Gastrocnemius medialis (tissue), 4 donors: Measurements from ENCODE around the gene MMEL1. TPM values are rescaled to one million over a fixed set of nuclear protein-coding genes. Genes with fewer than 3 reads are reported as not detected.
A peak's percentile ranks its signal among the peaks of the same experiment; 100 is the strongest.

Experiments used
- ATAC-seq, 2 donors: fragments of 150-250 bp; one replicate each; pipeline ENCODE4 v1.9.1; 2016
- DNase-seq, 2 donors: peaks; one replicate each; pipeline ENCODE4 v3.0.0-alpha.2; 2019
- H3K27ac ChIP-seq, 4 donors: fragments of 200-600 bp; sonication (generic); 1 replicate in 1 of 4; 2 replicates in 3 of 4; pipeline ENCODE4 v1.5.1; 2016 to 2018; ENCODE audit warnings: mild to moderate bottlenecking in 2 of 4, moderate library complexity in 1 of 4
- H3K27me3 ChIP-seq, 3 donors: fragments of 200-600 bp; sonication (generic) in 2 of 3; 1 replicate in 1 of 3; 2 replicates in 2 of 3; pipeline versions ENCODE4 v1.5.1 to v1.6.0; 2016 to 2019; ENCODE audit warnings: mild to moderate bottlenecking in 1 of 3, moderate library complexity in 1 of 3
- H3K36me3 ChIP-seq, 2 donors: fragments of 200-600 bp; sonication (generic) in 1 of 2; one replicate each; pipeline ENCODE4 v1.5.1; 2017 to 2018
- H3K4me1 ChIP-seq, 2 donors: fragments of 200-600 bp; sonication (generic) in 1 of 2; one replicate each; pipeline ENCODE4 v1.5.1; 2016 to 2017; ENCODE audit warnings: mild to moderate bottlenecking in 2 of 2
- H3K4me3 ChIP-seq, 4 donors: fragments of 200-600 bp; sonication (generic) in 3 of 4; 1 replicate in 1 of 4; 2 replicates in 3 of 4; pipeline ENCODE4 v1.5.1; 2016 to 2019; ENCODE audit warnings: mild to moderate bottlenecking in 2 of 4
- H3K9me3 ChIP-seq, 3 donors: fragments of 200-600 bp; sonication (generic) in 2 of 3; 1 replicate in 1 of 3; 2 replicates in 2 of 3; pipeline ENCODE4 v1.5.1; 2016 to 2019
- POLR2A ChIP-seq, 2 donors: fragments of 450-650 bp; IDR thresholded peaks; one replicate each; pipeline ENCODE4 v1.6.1; 2017; ENCODE audit warnings: antibody characterized with exemption in 2 of 2, mild to moderate bottlenecking in 2 of 2, moderate library complexity in 2 of 2
- in situ Hi-C, 4 donors: fragments of 200-750 bp; cut with MboI; loops; one replicate each; pipeline versions ENCODE4 v1.15.0 to v1.8.0; 2017; ENCODE audit warnings: low sequenced_read_pairs in 4 of 4
- intact Hi-C: fragments of 100-400 bp; cut with DNase I; formaldehyde crosslinking; loops from one replicate; pipeline ENCODE4 v1.15.1; 2023; ENCODE audit warnings: low total_unique reads
- total RNA-seq, 4 donors: library from RNA; depleted of rRNA; stranded (reverse); fragments of >200 nt; gene quantifications; one replicate each; pipeline versions ENCODE4 v1.1.0 to v1.2.3, GENCODE V29; 2016
- TF ChIP-seq, protein P1 (sequence below), 5 experiments: fragments of 450-650 bp in 3 of 5; fragments of 200-600 bp in 2 of 5; sonication (generic) in 2 of 5; IDR thresholded peaks in 4 of 5; conservative IDR thresholded peaks in 1 of 5; 1 replicate in 4 of 5; 2 replicates in 1 of 5; pipeline ENCODE4 v1.5.1; 2016 to 2019; ENCODE audit warnings: antibody characterized with exemption in 5 of 5, mild to moderate bottlenecking in 3 of 5, moderate library complexity in 3 of 5

The MMEL1 gene
- total RNA-seq, 4 donors from 2014 or later = not detected

DNA sequence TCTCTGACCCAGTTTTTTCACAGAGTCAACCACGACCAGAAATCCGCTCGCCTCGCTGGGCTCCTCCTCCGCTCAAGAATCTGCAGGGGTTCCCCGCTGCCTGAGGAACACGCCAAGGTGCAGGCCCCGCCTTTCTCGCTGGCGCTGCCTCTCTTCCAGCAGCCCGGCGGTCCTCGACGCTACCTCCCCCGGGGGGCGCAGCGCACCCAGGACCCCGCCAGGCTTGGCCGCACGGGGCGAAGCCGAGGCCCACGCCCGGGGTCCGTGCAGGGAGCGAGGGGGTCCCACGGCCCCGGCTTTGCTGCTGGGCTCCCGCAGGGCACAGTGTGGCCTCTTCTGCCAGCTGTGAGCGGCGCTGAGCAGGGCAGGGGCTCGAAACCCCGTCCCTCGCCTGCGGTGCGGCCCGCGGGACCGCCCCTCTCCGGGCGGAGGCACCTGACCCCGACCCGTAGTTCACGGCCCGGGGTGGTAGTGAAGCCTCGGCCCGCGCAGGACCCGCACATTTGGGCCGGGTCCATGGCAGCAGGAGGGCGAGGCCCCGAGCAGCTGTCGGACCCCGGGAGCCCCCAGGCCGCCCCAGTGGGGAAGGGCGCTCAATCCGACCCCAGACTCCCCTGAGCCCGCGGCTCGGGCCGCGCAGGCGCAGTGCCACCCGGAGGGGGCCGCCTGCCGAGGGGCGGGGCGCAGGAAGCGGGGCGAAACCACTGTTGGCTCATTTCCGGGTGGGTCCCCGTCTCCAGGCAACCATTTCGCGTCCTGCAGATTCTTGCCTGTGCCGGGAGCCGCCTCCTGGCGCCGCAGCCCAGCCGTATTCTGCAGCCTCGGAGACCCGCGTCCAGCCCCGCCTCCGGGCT is 10.0 kb upstream of the MMEL1 start:
- peak; percentile 60 to 71 for ATAC-seq
- in situ Hi-C loops = no loop called here
- Histone ChIP-seq H3K4me1 (peaks cover 0 to 10% of the 10 kb centered on the region in 2 donors), H3K27ac (peak overlapping the region; percentile 55 to 81 (median 76)), H3K9me3 (no peaks in the 10 kb centered on the region), H3K36me3 (no peaks in the 10 kb centered on the region), H3K4me3 (peak overlapping the region; percentile 66 to 76 (median 69)), H3K27me3 (peaks cover 6 to 18% (median 7%) of the 10 kb centered on the region in 3 donors)
- peak; percentile 67 to 68 for DNase-seq
- intact Hi-C loops = loop anchor here (10.0 kb wide), 1 partner anchor 88 kb away; the partner anchor contains the start of gene TNFRSF14
- TF ChIP-seq POLR2A (IDR thresholded peaks at IDR 0.05) = peak; percentile 44 to 45
- TF ChIP-seq, protein P1, sequence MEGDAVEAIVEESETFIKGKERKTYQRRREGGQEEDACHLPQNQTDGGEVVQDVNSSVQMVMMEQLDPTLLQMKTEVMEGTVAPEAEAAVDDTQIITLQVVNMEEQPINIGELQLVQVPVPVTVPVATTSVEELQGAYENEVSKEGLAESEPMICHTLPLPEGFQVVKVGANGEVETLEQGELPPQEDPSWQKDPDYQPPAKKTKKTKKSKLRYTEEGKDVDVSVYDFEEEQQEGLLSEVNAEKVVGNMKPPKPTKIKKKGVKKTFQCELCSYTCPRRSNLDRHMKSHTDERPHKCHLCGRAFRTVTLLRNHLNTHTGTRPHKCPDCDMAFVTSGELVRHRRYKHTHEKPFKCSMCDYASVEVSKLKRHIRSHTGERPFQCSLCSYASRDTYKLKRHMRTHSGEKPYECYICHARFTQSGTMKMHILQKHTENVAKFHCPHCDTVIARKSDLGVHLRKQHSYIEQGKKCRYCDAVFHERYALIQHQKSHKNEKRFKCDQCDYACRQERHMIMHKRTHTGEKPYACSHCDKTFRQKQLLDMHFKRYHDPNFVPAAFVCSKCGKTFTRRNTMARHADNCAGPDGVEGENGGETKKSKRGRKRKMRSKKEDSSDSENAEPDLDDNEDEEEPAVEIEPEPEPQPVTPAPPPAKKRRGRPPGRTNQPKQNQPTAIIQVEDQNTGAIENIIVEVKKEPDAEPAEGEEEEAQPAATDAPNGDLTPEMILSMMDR (IDR thresholded peaks at IDR 0.05 in 4 of 5, conservative IDR thresholded peaks at IDR 0.05 in 1 of 5) = no peak

DNA sequence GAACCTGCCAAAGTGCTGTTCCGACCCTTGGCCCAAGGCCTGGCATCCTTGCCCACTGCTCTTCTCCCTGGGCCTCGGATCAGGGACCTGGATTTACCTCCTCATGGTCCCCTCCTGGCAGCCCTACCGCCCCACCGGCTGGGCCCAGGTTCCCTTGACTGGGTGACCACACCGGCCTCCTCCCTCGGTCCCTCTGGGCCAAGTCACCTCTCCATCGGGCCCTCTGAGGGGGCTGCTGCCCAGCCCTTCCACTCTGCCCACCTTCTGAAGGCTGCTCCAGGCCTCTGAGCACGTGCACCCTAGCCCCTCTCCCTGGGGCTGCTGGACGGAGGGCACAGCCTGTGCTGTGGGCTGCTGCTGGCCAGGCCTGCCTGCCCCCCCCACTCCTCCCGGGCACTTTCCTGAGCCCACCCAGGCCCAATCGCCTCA is 9.3 kb upstream of the MMEL1 start:
- intact Hi-C loops = loop anchor here (10.0 kb wide), 1 partner anchor 87 kb away; the partner anchor contains the start of gene TNFRSF14
- Histone ChIP-seq H3K27me3 (peaks cover 7 to 23% (median 7%) of the 10 kb centered on the region in 3 donors), H3K4me3 (peak overlapping the region; percentile 66 to 76 (median 69)), H3K9me3 (no peaks in the 10 kb centered on the region), H3K27ac (peak overlapping the region in 1 of 4 donors; percentile 75), H3K36me3 (no peaks in the 10 kb centered on the region), H3K4me1 (peaks cover 0 to 10% of the 10 kb centered on the region in 2 donors)
- no peak for TF ChIP-seq POLR2A (IDR thresholded peaks at IDR 0.05)
- TF ChIP-seq, protein P1 (IDR thresholded peaks at IDR 0.05 in 4 of 5, conservative IDR thresholded peaks at IDR 0.05 in 1 of 5) = no peak
- in situ Hi-C loops = no loop called here
- no peak for ATAC-seq
- no peak for DNase-seq

DNA sequence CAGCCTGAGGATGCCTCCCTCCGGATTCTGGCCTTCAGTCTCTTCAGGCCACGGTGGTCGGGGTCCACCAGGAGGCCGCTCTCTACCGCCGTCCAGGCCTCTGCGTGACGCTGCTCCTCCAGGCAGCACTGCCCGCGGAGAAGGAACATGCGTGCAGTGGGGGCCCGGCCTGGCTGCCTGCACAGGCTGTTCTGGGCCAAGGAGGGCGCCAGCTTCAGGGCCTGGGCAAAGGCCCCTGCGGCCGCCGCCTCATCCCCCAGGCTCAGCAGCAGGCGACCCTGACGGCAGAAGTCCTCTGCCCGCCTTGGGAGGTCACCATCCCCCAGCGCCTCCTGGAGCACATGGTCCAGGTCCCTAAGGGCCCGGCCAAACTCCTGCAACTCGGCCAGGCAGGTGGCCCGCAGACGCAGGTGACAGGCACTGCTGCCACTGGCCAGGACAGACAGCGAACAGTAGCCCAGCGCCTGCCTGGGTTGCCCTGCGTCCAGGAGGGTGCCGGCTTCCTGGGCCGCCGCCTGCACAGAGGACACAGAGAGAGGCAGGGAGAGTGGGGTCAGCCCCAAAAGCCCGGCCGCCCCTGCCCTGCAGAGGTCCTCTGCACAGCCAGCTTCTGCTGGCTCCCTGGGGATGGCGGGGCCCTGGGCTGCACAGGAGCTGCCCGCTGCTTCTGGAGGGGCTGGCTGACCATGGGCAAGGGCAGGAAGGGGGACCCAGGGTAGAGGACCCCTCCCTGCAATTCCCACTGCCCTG is 8.7 kb upstream of the MMEL1 start:
- in situ Hi-C loops = no loop called here
- Histone ChIP-seq H3K9me3 (peaks cover 0 to 4% (median 0%) of the 10 kb centered on the region in 3 donors), H3K27ac (no peak overlapping the region), H3K36me3 (no peaks in the 10 kb centered on the region), H3K4me1 (peaks cover 0 to 10% of the 10 kb centered on the region in 2 donors), H3K27me3 (peaks cover 7 to 28% (median 11%) of the 10 kb centered on the region in 3 donors), H3K4me3 (peak overlapping the region in 1 of 4 donors; percentile 69)
- intact Hi-C loops = loop anchor here (10.0 kb wide), 1 partner anchor 87 kb away; the partner anchor contains the start of gene TNFRSF14
- no peak for DNase-seq
- no peak for TF ChIP-seq POLR2A (IDR thresholded peaks at IDR 0.05)
- TF ChIP-seq, protein P1 (IDR thresholded peaks at IDR 0.05 in 4 of 5, conservative IDR thresholded peaks at IDR 0.05 in 1 of 5) = no peak
- ATAC-seq = no peak

DNA sequence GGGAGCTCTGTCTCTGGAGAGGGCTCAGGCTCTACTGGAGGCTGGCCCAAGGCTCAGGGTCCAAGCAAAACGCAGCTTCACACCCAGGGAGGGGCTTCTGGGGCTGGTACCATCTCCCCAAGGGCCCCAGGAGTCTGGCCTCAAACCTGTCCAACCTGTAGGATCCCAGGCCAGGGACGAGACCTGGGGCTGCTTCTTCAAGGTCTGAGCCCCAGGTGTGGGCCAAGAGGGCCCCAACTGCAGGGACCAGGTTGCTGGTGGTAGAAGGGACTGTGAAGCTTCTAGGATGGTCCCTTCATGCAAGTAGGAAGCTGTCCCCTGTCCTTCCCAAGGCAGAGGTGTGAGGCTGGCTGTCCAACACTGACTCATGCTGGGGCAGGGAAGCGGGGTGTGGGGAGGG is 7.8 kb upstream of the MMEL1 start:
- intact Hi-C loops (loop anchor here (10.0 kb wide), 1 partner anchor 86 kb away; the partner anchor contains the start of gene TNFRSF14), in situ Hi-C loops (no loop called here)
- Histone ChIP-seq H3K4me3 (no peak overlapping the region), H3K27me3 (peaks cover 12 to 36% (median 18%) of the 10 kb centered on the region in 3 donors), H3K27ac (no peak overlapping the region), H3K36me3 (no peaks in the 10 kb centered on the region), H3K4me1 (peaks cover 0 to 10% of the 10 kb centered on the region in 2 donors), H3K9me3 (peaks cover 0 to 5% (median 0%) of the 10 kb centered on the region in 3 donors)
- ATAC-seq (no peak), DNase-seq (no peak)
- TF ChIP-seq, protein P1 (IDR thresholded peaks at IDR 0.05 in 4 of 5, conservative IDR thresholded peaks at IDR 0.05 in 1 of 5) = no peak
- no peak for TF ChIP-seq POLR2A (IDR thresholded peaks at IDR 0.05)
